HT-29 (cell line): ENCODE results near the gene MED16. TPM values are rescaled to one million over a fixed set of nuclear protein-coding genes. Genes with fewer than 3 reads are reported as not detected.
"Not testable (repeated sequence)": the region's sequence is repeated elsewhere in the genome, so short reads cannot be mapped to it uniquely, and the experiment has no call there.

ENCODE experiments used
- DNase-seq: peaks from one replicate; pipeline ENCODE4 v3.0.0-alpha.2; 2015; ENCODE audit warnings: low spot score
- total RNA-seq: library from RNA; depleted of rRNA; stranded (reverse); fragments of >200 nt; shearing (Covaris generic); gene quantifications from 2 replicates; pipeline ENCODE4 v1.2.3, GENCODE V29; 2014

MED16 gene
- total RNA-seq, 1 experiment from 2014 or later, result 31.8 TPM

- no peak for DNase-seq
These were observed 14.3 kb upstream of the MED16 start for GRCh38 chr19:907183-907853.

DNA sequence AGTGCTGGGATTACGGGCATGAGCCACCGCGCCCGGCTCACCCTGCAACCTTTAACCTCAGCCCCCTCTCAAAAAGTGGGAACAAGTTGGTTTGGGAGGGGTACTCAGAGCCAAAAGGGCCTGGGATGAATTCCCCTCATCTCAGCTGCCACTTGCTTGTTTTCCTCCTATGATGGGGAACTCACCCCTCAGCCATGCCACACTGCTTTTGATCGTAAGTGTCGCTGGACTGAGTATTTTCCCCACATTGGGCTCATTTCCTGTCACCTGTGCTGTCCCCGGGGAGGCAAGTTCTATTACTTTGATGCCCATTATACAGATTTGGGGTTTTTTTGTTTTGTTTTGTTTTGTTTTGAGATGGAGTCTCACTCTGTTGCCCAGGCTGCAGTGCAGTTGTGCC, 13.5 kb upstream of the MED16 start:
- no peak for DNase-seq

GRCh38 chr19:904545-904944, 11.6 kb upstream of the MED16 start:
- no peak for DNase-seq

- no peak for DNase-seq
These were observed 10.3 kb upstream of the MED16 start for GRCh38 chr19:903266-903797.

GRCh38 chr19:902446-903226, 9.6 kb upstream of the MED16 start:
- DNase-seq, result no peak

DNA sequence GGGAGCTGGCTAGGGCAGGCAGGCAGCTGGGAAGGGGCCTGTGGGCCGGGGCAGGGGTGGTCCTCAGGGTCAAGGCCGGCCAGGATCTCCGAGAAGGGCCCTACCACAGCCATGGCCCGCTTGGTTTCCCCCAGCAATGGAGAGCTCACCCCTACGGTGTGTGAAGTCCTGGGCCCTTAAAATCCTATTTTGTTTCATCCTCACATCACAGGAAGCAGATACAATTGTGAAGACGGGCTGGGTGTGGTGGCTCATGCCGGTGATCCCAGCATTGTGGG, 9.0 kb upstream of the MED16 start:
- no peak for DNase-seq

DNA sequence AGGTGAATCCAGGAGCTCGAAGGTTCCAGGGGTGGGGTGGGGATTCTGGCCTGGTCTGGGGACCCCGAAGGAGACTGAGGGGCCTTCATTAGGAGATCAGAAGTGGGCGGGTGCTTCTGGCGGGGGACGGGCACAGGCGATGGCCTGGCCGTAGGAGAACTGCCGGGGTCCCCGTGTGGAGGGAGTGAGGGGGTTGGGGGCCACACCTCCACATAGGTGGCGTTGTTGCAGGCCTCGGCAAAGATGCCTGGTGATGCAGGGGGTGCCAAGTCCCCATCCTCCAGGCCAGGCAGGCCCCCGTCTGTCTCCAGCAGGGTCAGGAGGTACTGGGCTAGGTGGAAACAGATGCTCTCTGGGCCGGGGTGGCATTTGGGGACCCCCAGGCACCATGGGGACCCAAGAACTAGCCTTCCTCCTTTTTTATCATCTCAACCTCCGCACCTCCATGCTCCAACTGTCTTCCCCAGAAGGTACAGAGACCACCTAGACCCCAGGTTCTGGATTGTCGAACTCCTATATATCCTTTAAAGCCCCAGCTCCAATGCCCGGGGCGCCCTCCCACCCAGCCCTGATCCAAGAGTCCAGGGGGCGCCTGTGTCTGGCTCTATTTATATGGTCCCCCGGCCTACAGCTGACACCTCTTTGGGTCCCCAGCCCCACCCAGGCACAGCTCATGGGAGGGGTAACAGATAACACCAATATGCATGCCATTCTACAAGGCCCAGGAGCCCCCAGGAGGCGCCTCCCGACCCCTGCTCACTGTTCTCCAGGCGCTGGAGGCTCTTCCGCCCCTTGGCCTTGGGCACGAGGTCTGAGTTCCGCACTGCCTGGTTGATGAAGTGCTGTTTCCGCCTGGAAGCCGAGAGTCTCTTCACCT, 8.5 kb upstream of the MED16 start:
- no peak for DNase-seq

DNA sequence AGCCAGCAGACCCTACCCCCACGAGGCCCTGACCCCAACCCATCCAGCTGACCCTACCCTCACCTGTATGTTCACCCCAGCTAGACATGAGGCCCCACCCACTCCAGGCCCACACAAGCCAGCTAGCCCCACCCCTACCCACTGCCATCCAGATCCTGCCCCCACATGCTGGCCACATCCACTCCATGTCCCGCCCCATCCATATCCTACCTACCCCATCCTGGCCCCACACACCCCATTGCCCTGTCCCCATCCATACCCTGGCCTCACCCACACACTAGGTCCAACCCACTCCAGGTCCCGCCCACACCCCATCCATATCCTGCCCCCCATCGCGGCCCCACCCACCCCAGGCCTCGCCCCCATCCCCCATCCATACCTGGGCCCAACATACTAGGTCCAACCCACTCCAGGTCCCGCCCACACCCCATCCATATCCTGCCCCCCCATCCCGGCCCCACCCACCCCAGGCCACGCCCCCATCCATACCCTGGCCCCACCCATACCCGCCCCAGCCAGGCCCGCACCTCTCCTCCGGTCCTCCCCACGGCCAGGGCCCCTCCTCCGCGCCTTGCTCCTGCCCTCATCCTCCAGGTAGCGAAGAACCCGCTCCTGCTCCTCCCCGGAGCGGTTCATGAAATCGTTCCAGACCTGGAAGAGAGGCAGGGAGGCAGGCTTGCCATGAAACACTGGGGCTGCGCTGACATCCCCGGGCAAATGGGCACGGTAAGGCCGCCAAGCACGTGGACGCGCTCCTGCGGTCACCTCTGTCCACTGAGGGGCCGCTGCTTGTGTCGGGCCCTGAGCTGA, 7.5 kb upstream of the MED16 start:
- DNase-seq, result no peak

DNA sequence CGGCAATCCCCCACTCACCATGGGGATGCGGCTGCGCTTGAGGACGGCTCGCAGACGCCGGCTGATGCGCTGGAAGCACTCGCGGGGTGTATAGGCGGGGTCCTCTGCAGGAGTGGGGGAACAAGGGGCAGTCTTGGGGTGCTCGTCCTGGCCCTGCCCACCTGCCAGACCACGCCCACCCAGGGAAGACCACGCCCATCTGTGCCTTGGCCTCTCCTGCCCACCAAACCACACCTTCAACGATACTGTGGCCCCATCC, 7.0 kb upstream of the MED16 start:
- no peak for DNase-seq

DNA sequence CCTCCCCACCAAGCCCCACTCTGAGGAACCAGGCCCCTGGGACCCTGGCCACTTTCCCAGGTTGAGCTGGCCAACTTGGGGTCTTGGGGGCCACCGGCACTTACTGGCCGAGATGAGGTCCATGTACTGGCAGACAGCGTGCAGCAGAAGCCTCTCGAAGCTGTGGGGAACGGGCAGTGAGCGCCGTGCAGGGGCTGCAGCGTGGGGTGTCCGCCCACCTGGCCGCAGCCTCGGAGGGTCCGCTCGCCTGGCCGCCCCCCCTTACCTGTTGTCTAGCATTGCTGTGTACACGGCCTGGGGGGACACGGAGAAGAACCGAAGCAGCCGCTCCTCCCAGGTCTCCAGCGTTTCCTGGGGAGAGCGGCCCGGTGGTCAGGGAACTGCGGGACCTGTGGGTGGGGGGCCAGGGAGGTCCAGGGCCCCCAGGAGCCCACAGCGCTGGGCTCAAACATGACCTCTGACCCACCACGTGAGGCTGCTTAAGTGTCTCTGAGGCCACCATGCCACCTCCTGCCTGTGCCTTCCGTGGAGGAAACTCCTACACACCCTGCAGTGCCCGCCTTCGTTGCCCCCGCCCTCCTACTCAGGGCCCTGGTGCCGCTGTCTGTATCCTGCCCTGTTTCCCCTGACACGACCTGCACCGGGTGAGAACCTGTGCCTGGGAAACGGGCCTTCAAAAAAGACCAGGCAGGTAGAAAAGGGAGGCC, 6.5 kb upstream of the MED16 start:
- no peak for DNase-seq

DNA sequence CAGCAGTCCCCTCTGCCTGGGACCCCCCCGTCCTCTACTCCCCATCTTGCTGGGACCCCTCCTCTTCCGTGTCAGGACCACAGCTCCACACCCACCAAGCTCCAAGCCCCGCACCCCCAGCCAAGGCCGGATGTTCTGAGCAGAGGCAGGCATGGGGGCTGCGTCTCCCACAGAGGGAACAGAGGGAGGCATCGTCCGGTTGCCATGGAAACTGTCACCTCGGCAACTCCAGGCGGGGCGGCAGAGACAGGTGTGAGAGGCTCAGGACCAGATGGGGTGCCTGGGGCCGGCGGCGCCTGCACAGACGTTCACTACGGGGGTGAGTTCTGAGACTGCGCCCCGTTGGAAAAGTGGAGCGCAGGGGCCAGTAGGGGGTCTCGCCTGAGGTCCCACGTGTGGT, 5.7 kb upstream of the MED16 start:
- DNase-seq, result no peak

GRCh38 chr19:897442-898039, 4.6 kb upstream of the MED16 start:
- no peak for DNase-seq

GRCh38 chr19:896999-897398, 4.0 kb upstream of the MED16 start:
- no peak for DNase-seq

DNA sequence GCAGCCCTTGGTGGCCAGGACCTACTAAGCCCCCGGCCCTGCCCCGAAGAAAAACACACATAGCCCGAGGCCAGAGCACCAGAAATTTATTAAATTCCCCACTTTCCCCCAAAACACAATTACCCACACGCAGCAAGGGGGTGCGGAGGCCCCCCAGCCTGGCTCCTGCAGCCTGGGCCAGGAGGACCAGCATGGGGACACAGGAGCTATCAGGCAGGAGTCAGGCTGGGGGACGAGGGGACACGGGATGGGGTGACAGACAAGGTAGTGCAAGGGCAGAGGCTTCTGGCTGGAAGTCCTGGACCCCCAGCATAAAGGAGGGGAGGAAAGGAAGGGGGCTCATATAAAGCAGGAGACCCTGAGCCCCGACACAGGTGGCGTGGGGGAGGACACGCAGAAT, 3.4 kb upstream of the MED16 start:
- DNase-seq, result no peak

GRCh38 chr19:892243-892893, 619 bp downstream of the MED16 start:
- no peak for DNase-seq

DNA sequence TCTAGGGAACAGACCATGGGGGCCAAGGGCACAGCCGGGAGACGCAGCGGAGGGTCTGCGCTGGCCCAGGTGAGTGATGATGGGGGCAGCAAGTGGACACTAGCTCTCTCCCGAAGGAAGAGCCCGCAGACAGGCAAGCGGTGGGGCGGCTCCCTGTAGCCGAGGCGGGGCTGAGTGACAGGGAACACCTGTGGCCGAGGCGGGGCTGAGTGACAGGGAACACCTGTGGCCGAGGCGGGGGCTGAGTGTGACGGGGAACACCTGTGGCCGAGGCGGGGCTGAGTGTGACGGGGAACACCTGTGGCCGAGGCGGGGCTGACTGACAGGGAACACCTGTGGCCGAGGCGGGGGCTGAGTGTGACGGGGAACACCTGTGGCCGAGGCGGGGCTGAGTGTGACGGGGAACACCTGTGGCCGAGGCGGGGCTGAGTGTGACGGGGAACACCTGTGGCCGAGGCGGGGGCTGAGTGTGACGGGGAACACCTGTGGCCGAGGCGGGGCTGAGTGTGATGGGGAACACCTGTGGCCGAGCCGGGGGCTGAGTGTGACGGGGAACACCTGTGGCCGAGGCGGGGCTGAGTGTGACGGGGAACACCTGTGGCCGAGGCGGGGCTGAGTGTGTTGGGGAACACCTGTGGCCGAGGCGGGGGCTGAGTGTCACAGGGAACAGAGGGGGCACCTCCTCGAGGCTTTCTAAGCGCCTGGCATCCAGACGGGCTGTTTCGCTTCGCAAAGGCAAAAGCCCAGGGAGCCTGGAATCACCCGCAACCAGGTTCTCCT, 1.4 kb downstream of the MED16 start:
- DNase-seq, result not testable (repeated sequence)

GRCh38 chr19:890831-891230, 2.2 kb downstream of the MED16 start:
- DNase-seq, result no peak

GRCh38 chr19:889662-890295, 3.2 kb downstream of the MED16 start:
- no peak for DNase-seq
